ENCODE data around the gene SCNN1A. TPM values are rescaled to one million over a fixed set of nuclear protein-coding genes. Genes with fewer than 3 reads are reported as not detected.

Gene SCNN1A
- total RNA-seq, 1 donor from 2014 or later, result 52.7 TPM

DNA sequence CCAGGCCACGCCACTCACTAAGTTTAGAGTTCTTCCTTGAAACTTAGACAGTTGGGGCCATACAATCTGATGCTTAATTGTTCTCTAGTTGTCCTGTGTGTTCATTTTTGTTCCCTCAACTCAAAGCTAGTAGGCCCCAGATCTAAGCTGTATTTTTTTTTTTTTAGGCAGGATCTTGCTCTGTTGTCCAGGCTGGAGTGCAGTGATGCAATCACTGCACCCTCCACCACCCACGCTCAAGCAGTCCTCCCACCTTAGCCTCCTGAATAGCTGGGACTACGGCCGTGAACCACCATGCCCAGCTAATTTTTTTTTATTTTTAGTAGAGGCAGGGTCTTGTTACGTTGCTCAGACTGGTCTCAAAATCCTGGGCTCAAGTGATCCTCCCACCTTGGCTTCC, 41.0 kb downstream of the SCNN1A start:
- no peak for DNase-seq (ENCODE audit: low spot score)

DNA sequence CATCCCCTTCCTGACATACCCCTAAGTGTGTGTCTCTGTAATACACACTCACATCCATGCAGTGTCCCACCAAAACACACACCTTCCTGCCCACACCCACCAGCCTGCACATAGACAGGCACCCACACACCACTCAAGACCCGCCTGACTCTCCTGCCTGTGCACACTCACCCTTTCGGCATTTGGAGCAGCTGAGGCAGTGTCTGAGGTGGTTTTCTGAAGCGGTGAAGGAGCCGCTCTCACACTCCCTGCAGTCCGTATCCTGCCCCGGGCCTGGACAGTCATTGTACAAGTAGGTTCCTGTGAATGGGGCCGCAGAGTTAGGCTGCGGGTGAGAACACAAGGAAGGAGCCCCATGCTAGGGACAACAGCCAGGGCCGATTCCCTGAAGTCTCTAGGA, 41.8 kb downstream of the SCNN1A start:
- no peak for DNase-seq (ENCODE audit: low spot score)

- no peak for DNase-seq (ENCODE audit: low spot score)
These were observed 42.3 kb downstream of the SCNN1A start for GRCh38 chr12:6333029-6333428.

DNA sequence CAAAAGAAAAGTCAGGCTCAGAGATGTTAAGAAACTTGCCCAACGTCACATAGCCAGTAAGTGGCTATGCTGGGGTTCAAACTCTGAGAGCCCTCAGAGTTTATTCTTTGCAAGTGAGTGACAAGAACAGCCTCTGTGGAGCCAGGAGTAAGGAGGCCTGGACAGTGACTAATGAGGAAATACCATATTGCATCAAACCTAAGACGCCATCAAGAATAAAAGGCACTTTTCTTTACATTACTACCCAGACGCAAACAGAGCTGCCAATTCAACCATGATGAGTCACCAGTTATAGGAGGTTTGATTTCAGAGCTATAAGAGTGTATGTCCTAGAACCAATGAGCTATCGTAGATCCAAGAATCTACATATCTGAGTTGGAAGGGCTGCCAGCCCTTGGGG, 42.9 kb downstream of the SCNN1A start:
- DNase-seq (ENCODE audit: low spot score), result no peak

DNA sequence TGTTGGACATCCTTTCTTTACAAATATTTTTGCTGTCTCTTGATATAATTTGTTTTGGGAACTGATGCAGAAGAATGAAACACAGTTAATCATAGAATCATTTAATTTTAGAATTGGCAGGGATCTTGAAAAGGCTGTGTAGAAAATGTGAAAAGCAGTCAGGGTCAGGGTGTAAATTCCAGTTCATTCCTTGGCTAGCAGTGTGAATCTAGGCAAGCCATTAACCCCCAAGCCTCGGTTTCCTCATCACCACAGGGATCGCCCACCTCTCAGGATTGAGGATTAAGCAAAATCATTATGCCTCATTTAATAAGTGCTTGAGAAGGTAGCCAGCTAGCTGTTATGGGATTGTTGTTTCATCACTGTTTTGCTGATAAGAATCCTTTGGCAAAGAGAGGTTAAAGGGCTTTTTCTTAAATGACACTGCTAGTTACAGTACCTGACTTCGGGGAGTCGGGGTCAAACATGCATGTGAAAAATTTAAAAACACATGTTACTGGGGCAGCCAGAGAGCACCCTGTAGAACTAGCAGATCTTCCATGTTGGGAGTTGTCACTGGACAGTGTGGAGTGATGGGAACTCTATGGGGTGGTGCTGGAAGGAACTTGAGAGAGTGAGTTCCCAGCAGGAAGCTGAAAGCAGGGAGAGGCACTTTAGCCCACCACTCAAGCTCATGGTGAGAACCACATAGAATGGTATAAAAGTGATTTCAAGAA, 44.2 kb downstream of the SCNN1A start:
- no peak for DNase-seq (ENCODE audit: low spot score)

- DNase-seq (ENCODE audit: low spot score), result no peak
These were observed 45.2 kb downstream of the SCNN1A start for GRCh38 chr12:6330192-6330591.

DNA sequence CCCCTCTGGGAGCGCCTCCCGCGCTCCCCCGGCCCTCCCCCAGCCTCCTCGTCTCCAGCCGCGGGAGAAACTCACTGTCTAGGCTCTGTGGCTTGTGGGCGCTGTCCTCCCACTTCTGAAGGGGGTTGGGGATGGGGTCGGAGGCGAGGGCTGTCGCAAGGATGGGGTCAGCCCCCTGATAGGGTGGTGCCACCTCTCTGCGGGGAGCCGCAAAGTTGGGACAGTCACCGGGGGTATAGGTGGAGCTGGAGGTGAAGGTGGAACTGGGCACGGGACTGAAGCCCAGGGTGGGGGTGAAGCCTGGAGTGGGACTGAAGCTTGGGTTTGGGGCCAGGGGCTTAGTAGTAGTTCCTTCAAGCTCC, 45.7 kb downstream of the SCNN1A start:
- DNase-seq (ENCODE audit: low spot score), result no peak

GRCh38 chr12:6328945-6329702, 46.2 kb downstream of the SCNN1A start:
- no peak for DNase-seq (ENCODE audit: low spot score)

- no peak for DNase-seq (ENCODE audit: low spot score)
These were observed 47.2 kb downstream of the SCNN1A start for GRCh38 chr12:6328045-6328779.

DNA sequence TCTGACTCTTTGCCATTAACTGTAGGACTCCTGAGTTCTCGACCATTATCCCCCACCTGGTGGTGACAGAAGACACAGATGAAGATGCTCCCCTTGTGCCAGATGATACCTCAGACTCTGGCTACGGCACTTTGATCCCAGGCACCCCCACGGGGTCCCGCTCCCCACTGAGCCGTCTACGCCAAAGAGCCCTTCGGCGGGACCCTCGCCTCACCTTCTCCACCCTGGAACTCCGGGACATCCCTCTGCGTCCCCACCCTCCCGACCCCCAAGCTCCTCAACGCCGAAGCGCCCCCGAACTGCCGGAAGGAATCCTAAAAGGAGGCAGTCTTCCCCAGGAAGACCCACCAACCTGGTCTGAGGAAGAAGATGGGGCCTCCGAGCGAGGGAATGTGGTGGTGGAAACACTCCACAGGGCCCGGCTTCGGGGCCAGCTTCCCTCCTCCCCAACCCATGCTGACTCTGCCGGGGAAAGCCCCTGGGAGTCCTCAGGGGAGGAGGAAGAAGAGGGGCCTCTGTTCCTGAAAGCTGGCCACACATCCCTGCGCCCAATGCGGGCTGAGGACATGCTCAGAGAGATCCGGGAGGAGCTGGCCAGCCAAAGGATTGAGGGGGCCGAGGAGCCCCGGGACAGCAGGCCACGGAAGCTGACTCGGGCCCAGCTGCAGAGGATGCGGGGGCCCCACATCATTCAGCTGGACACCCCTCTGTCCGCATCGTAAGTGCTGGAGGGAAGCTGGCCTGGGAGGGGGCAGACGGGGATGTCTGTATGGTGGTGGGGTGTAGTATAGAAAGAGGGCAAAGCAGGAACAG, 47.9 kb downstream of the SCNN1A start:
- no peak for DNase-seq (ENCODE audit: low spot score)

- DNase-seq (ENCODE audit: low spot score), result peak; percentile 43
These were observed 48.8 kb downstream of the SCNN1A start for GRCh38 chr12:6326316-6327228.

DNA sequence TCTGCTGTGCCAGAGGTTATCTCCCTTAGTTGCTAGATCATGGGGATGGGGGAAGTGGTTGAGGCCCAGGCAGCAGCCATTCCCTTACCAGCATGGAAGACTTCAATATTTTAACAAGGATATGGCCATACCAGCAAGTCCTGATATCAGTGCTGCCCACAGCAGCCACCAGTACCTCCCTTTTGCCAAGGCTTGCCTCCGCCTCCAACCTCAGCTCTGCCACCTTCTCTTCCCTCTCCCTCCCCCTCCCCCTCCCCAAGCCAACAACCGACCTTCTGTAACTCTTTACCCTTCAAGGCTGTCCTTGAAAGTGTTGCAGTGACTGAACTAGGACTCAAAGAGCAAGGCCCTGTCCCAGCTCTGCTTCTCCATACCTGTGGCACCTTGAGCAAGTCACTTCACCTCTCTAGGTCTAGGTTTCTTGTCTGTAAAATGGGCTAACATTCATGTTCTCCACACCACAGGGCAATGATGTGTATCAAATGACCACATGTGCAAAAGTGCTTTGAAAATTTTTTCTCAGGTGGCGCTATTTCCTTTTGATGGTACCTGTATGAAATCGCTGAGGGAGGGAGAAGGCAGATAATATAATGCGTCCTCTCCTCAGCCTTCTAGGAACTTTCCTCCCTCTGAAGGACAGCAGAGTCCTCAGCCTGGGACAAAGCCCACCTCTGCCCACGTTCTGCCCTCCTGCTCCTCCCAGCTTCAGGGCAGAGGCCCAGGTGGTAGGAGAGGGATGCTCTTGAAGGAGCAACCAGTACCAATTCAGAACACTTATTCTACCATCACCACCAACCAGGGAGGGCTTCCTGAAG, 50.2 kb downstream of the SCNN1A start:
- no peak for DNase-seq (ENCODE audit: low spot score)

DNA sequence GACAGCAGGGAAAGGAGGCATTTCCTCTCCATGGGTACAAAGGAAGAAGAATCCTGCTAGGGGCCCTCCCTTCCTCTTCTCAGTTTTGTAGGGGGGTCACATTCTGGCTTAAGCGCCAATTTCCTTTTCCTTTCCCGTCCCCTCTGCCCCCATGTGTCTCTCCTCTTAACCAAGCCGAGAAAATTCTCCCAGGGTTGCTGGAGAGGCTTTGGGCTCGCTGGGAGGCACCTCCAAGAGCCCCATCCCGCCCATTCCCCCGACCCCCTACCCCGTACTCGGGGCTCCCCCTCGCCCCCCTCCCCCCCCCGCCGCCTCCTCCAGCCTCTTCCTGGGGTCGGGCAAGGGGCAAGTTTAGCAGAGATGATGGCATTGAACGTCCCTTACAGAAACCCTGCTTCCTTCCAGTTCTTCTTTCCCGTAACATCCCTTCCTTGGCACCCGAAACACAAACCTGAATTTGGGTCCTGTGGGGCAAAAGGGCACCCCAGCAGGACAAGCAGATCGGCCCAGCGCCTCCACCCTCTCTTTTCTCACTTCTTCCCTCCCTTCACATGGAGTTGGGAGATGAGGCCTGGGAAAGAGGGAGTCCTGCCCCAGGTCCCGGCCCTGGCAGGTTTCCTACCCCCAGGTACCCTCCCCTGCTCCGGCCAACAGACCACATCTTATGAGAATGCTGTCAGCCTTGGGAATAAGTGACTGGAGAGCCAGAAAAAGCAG, 51.2 kb downstream of the SCNN1A start:
- DNase-seq (ENCODE audit: low spot score), result no peak

GRCh38 chr12:6323340-6323994, 51.9 kb downstream of the SCNN1A start:
- peak; percentile 61 for DNase-seq (ENCODE audit: low spot score)

- DNase-seq (ENCODE audit: low spot score), result no peak
These were observed 52.4 kb downstream of the SCNN1A start for GRCh38 chr12:6322969-6323339.

DNA sequence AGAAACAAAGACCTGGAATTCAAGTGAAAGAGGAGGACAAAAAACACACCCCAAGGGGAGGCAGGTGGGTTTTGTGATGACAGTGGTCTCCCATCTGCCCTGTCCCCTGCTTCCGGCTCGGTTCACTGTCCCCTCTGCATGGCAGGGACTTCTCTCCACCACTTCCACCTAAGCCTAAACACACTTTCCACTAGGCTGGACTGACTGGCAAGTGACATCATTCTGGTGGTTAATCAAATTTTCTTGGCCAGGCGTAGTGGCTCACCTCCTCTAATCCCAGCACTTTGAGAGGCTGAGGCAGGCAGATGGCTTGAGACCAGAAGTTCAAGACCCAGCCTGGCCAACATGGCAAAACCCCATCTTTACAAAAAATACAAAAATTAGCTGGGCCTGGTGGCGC, 53.0 kb downstream of the SCNN1A start:
- no peak for DNase-seq (ENCODE audit: low spot score)

GRCh38 chr12:6321905-6322304, 53.5 kb downstream of the SCNN1A start:
- DNase-seq (ENCODE audit: low spot score), result no peak

- DNase-seq (ENCODE audit: low spot score), result no peak
These were observed 55.9 kb downstream of the SCNN1A start for GRCh38 chr12:6319446-6319845.

- no peak for DNase-seq (ENCODE audit: low spot score)
These were observed 56.9 kb downstream of the SCNN1A start for GRCh38 chr12:6318440-6318879.

Measured in mucosa of gallbladder (tissue), 1 donor.